H9 (cell line): ENCODE results near the gene COMMD1. TPM values are rescaled to one million over a fixed set of nuclear protein-coding genes. Genes with fewer than 3 reads are reported as not detected.

ENCODE experiments used
- DNase-seq: peaks from one replicate; pipeline ENCODE4 v3.0.0-alpha.2; 2017
- H2AFZ ChIP-seq: one replicate; pipeline ENCODE4 v1.6.1; 2013; ENCODE audit warnings: mild to moderate bottlenecking, low read length, control low read depth, moderate library complexity
- H2AK5ac ChIP-seq: 2 replicates; pipeline ENCODE4 v1.6.1; 2013; ENCODE audit warnings: low read length, control low read depth, mixed read lengths; ENCODE audit not compliant: insufficient read length
- H2BK120ac ChIP-seq: one replicate; pipeline ENCODE4 v1.6.1; 2013; ENCODE audit warnings: low read depth, mild to moderate bottlenecking, low read length, control low read depth, inconsistent platforms; ENCODE audit not compliant: poor library complexity, severe bottlenecking
- H2BK12ac ChIP-seq: 2 replicates; pipeline ENCODE4 v1.6.1; 2013; ENCODE audit warnings: low read length, control low read depth, mixed read lengths, low read depth; ENCODE audit not compliant: insufficient read length
- H2BK15ac ChIP-seq: 2 replicates; pipeline ENCODE4 v1.6.1; 2013; ENCODE audit warnings: low read depth, low read length, control low read depth
- H2BK20ac ChIP-seq: one replicate; pipeline ENCODE4 v1.6.1; 2013; ENCODE audit warnings: low read depth, mild to moderate bottlenecking, low read length, control low read depth, inconsistent platforms; ENCODE audit not compliant: poor library complexity, severe bottlenecking
- H2BK5ac ChIP-seq: 2 replicates; pipeline ENCODE4 v1.6.1; 2013; ENCODE audit warnings: low read length, control low read depth, mixed read lengths; ENCODE audit not compliant: insufficient read length
- H3K14ac ChIP-seq: 2 replicates; pipeline ENCODE4 v1.6.1; 2013; ENCODE audit warnings: low read length, control low read depth; ENCODE audit not compliant: insufficient read depth
- H3K18ac ChIP-seq: 2 replicates; pipeline ENCODE4 v1.6.1; 2013; ENCODE audit warnings: low read depth, mild to moderate bottlenecking, mixed read lengths, low read length, control low read depth; ENCODE audit not compliant: insufficient read length
- H3K23ac ChIP-seq: 2 replicates; pipeline ENCODE4 v1.6.1; 2013; ENCODE audit warnings: low read length, control low read depth, mixed read lengths, low read depth; ENCODE audit not compliant: insufficient read length
- H3K23me2 ChIP-seq: 2 replicates; pipeline ENCODE4 v1.6.1; 2013; ENCODE audit warnings: low read depth, mild to moderate bottlenecking, mixed read lengths, low read length, control low read depth; ENCODE audit not compliant: insufficient read length, poor library complexity, severe bottlenecking
- H3K27ac ChIP-seq: 2 replicates; pipeline ENCODE4 v1.5.1; 2013; ENCODE audit warnings: low read length, control low read depth, mixed read lengths, low read depth; ENCODE audit not compliant: insufficient read length
- H3K27me3 ChIP-seq: 2 replicates; pipeline ENCODE4 v1.6.1; 2013; ENCODE audit warnings: low read length, control low read depth, inconsistent platforms; ENCODE audit not compliant: insufficient read depth
- H3K4ac ChIP-seq: 2 replicates; pipeline ENCODE4 v1.6.1; 2013; ENCODE audit warnings: low read depth, mild to moderate bottlenecking, control low read depth, inconsistent platforms, low read length, moderate library complexity
- H3K4me1 ChIP-seq: 2 replicates; pipeline ENCODE4 v1.6.1; 2013; ENCODE audit warnings: low read length, control low read depth, inconsistent platforms; ENCODE audit not compliant: insufficient read depth
- H3K4me2 ChIP-seq: 2 replicates; pipeline ENCODE4 v1.6.1; 2013; ENCODE audit warnings: low read length, control low read depth, mixed read lengths; ENCODE audit not compliant: insufficient read length, insufficient read depth
- H3K56ac ChIP-seq: 2 replicates; pipeline ENCODE4 v1.6.1; 2013; ENCODE audit warnings: low read depth, mild to moderate bottlenecking, mixed read lengths, low read length, control low read depth; ENCODE audit not compliant: insufficient read length
- H3K79me1 ChIP-seq: 2 replicates; pipeline ENCODE4 v1.6.1; 2013; ENCODE audit warnings: low read depth, mild to moderate bottlenecking, moderate library complexity, low read length, control low read depth, inconsistent platforms; ENCODE audit not compliant: insufficient read depth, poor library complexity, severe bottlenecking
- H3K79me2 ChIP-seq: 2 replicates; pipeline ENCODE4 v1.6.1; 2013; ENCODE audit warnings: low read length, control low read depth, inconsistent platforms; ENCODE audit not compliant: insufficient read depth
- H3K9ac ChIP-seq: 2 replicates; pipeline ENCODE4 v1.6.1; 2013; ENCODE audit warnings: low read length, control low read depth, mixed read lengths; ENCODE audit not compliant: insufficient read length; ENCODE audit errors: extremely low read depth
- H3K9me3 ChIP-seq: one replicate; pipeline ENCODE4 v1.6.1; 2013; ENCODE audit warnings: low read depth, low read length, inconsistent platforms; ENCODE audit not compliant: control insufficient read depth
- H3T11ph ChIP-seq: one replicate; pipeline ENCODE4 v1.6.1; 2013; ENCODE audit warnings: mild to moderate bottlenecking, low read length, control low read depth, inconsistent platforms
- H4K20me1 ChIP-seq: one replicate; pipeline ENCODE4 v1.6.1; 2013; ENCODE audit not compliant: control insufficient read depth, insufficient read length, insufficient read depth
- H4K5ac ChIP-seq: 2 replicates; pipeline ENCODE4 v1.6.1; 2013; ENCODE audit warnings: low read depth, mild to moderate bottlenecking, mixed read lengths, low read length, control low read depth; ENCODE audit not compliant: insufficient read length
- H4K8ac ChIP-seq: replicated peaks from 2 replicates; pipeline ENCODE4 v1.6.1; 2013; ENCODE audit warnings: low read length, control low read depth, mixed read lengths, low read depth; ENCODE audit not compliant: insufficient read length
- H4K91ac ChIP-seq: 2 replicates; pipeline ENCODE4 v1.6.1; 2013; ENCODE audit warnings: low read depth, mild to moderate bottlenecking, moderate library complexity, mixed read lengths, low read length, control low read depth; ENCODE audit not compliant: insufficient read length
- H3K27ac Mint-ChIP-seq, 3 experiments: 2 replicates in 2 of 3; 3 replicates in 1 of 3; pipeline ENCODE4 v1.8.0; 2020 to 2021; ENCODE audit warnings: mixed read lengths in 3 of 3, mild to moderate bottlenecking in 1 of 3, moderate library complexity in 1 of 3
- H3K27me3 Mint-ChIP-seq: 2 replicates; pipeline ENCODE4 v1.8.0; 2021; ENCODE audit warnings: low read depth, mild to moderate bottlenecking, moderate library complexity, mixed read lengths
- H3K36me3 Mint-ChIP-seq, 3 experiments: 2 replicates in 2 of 3; 3 replicates in 1 of 3; pipeline ENCODE4 v1.8.0; 2020 to 2021; ENCODE audit warnings: low read depth in 3 of 3, mixed read lengths in 3 of 3; ENCODE audit not compliant: insufficient read depth in 1 of 3
- H3K4me1 Mint-ChIP-seq, 2 experiments: 2 replicates each; pipeline ENCODE4 v1.8.0; 2020; ENCODE audit warnings: mixed read lengths in 2 of 2
- H3K4me3 Mint-ChIP-seq, 2 experiments: 2 replicates in 1 of 2; 3 replicates in 1 of 2; pipeline ENCODE4 v1.8.0; 2020 to 2021; ENCODE audit warnings: mild to moderate bottlenecking in 2 of 2, mixed read lengths in 2 of 2, moderate library complexity in 1 of 2
- H3K9me3 Mint-ChIP-seq, 2 experiments: 2 replicates in 1 of 2; 3 replicates in 1 of 2; pipeline ENCODE4 v1.8.0; 2020; ENCODE audit warnings: mild to moderate bottlenecking in 2 of 2, mixed read lengths in 2 of 2, moderate library complexity in 1 of 2
- CTCF ChIP-seq: fragments of 200-600 bp; sonication (generic); conservative IDR thresholded peaks from 3 replicates; pipeline ENCODE4 v1.8.0; 2021; ENCODE audit warnings: antibody characterized with exemption, mild to moderate bottlenecking
- whole genome bisulfite sequencing: extraction: QIAGEN DNeasy Blood & Tissue Kit; methylation state at CpG from one replicate; pipeline ENCODE4 v1.1.7; 2013; ENCODE audit warnings: missing lambda C conversion rate, low lambda C conversion rate, mixed read lengths; ENCODE audit not compliant: insufficient read length; ENCODE audit errors: extremely low coverage; 5-methylcytosine and 5-hydroxymethylcytosine counted together
- total RNA-seq: library from RNA; stranded (reverse); gene quantifications from 2 replicates; pipeline ENCODE4 v1.2.1, GENCODE V29; 2021

The COMMD1 gene
- total RNA-seq, 1 experiment from 2014 or later: 31.5 TPM

GRCh38 chr2:62084801-62085200, 179.3 kb downstream of the COMMD1 start:
- Histone ChIP-seq H4K5ac (no peak overlapping the region), H4K20me1 (no peaks in the 10 kb centered on the region), H3K18ac (no peak overlapping the region), H2AK5ac (no peak overlapping the region), H3K9me3 (no peaks in the 10 kb centered on the region), H3K23ac (no peak overlapping the region), H4K91ac (no peak overlapping the region), H3T11ph (no peak overlapping the region), H3K4ac (no peak overlapping the region), H2BK20ac (no peak overlapping the region), H3K9ac (no peak overlapping the region), H3K79me1 (no peaks in the 10 kb centered on the region), H3K27me3 (no peaks in the 10 kb centered on the region), H2AFZ (no peak overlapping the region), H3K4me1 (no peaks in the 10 kb centered on the region), H2BK15ac (no peak overlapping the region), H3K56ac (no peak overlapping the region), H2BK5ac (no peak overlapping the region), H3K27ac (no peak overlapping the region), H3K14ac (no peak overlapping the region), H3K23me2 (no peaks in the 10 kb centered on the region), H2BK12ac (no peak overlapping the region), H3K79me2 (no peaks in the 10 kb centered on the region), H3K4me2 (no peak overlapping the region), H2BK120ac (no peak overlapping the region), H4K8ac (no peak overlapping the region)
- no peaks in the 10 kb centered on the region for H3K36me3 Mint-ChIP-seq
- H3K27ac Mint-ChIP-seq: no peak overlapping the region
- no peaks in the 10 kb centered on the region; a peak in 1 of 5 replicates for H3K9me3 Mint-ChIP-seq
- peaks cover 30 to 31% of the 10 kb centered on the region in 2 experiments for H3K4me1 Mint-ChIP-seq
- DNase-seq: no peak
- H3K27me3 Mint-ChIP-seq: no peaks in the 10 kb centered on the region; the same call in 1 of the 2 replicates
- WGBS: no CpG with 5 or more reads among the region's 1 CpG
- no peak overlapping the region for H3K4me3 Mint-ChIP-seq
- TF ChIP-seq CTCF: no peak
